K562 (cell line): Measurements from ENCODE around the gene FGG. TPM values are rescaled to one million over a fixed set of nuclear protein-coding genes. Genes with fewer than 3 reads are reported as not detected.

ENCODE experiments used
- ATAC-seq: fragments of 200-7000 bp; cut with Tn5 transposase; 3 replicates; pipeline ENCODE4 v1.9.1; 2020; ENCODE audit warnings: moderate library complexity
- BruUV-seq: library from RNA; stranded (reverse); fragments of 400-500 nt; replicated peaks from 2 replicates; lab custom pipeline; 2021; lab: Mats Ljungman, UMichigan
- CTCF ChIA-PET: fragments of 300-600 bp; formaldehyde crosslinking; extraction: SDS; loops from one replicate; lab custom pipeline; 2021; ENCODE audit warnings: low intra/inter-chr PET ratio; lab: Yijun Ruan, JAX
- POLR2A ChIA-PET: fragments of 300-600, 350-650 bp; sonication (Branson Sonifier 250); formaldehyde crosslinking; extraction: SDS; loops from one replicate; lab custom pipeline; 2021; ENCODE audit warnings: antibody characterized with exemption, inconsistent platforms; lab: Yijun Ruan, JAX
- DNase-seq, 4 experiments: peaks; one replicate each; pipeline versions ENCODE4 v3.0.0 to v3.0.0-alpha.2; 2011 to 2018; ENCODE audit warnings: low spot score in 3 of 4, mixed read lengths in 3 of 4; ENCODE audit errors: extremely low read depth in 1 of 4
- FAIRE-seq: peaks from 2 replicates; lab custom pipeline; 2011; peaks lifted over from hg19 to GRCh38; lab: Jason Lieb, UNC
- H2AFZ ChIP-seq: 2 replicates; pipeline ENCODE4 v1.6.0; 2011; ENCODE audit warnings: low read depth, low read length, control low read depth, inconsistent platforms
- H3K27ac ChIP-seq: fragments of 200-600 bp; 3 replicates; pipeline ENCODE4 v1.8.0; 2011; ENCODE audit warnings: low read depth, mild to moderate bottlenecking, control low read depth, inconsistent platforms, low read length, moderate library complexity, mixed read lengths; ENCODE audit errors: extremely low read depth
- H3K27me3 ChIP-seq, 2 experiments: fragments of 300-600 bp in 1 of 2; 2 replicates in 1 of 2; 3 replicates in 1 of 2; pipeline versions ENCODE4 v1.6.0 to v1.8.0; 2011; ENCODE audit warnings: inconsistent platforms in 2 of 2, low read length in 2 of 2, mild to moderate bottlenecking in 1 of 2, mixed read lengths in 1 of 2, moderate library complexity in 1 of 2; ENCODE audit not compliant: control insufficient read depth in 2 of 2, insufficient read depth in 2 of 2
- H3K36me3 ChIP-seq: fragments of 300-600 bp; 3 replicates; pipeline ENCODE4 v1.8.0; 2011; ENCODE audit warnings: mild to moderate bottlenecking, low read length, inconsistent platforms; ENCODE audit not compliant: control insufficient read depth, insufficient read depth
- H3K4me1 ChIP-seq, 2 experiments: fragments of 200-600 bp in 1 of 2; replicated peaks in 1 of 2; 2 replicates in 1 of 2; 3 replicates in 1 of 2; pipeline versions ENCODE4 v1.5.1 to v1.8.0; 2011; ENCODE audit warnings: inconsistent platforms in 2 of 2, low read length in 2 of 2, mild to moderate bottlenecking in 1 of 2, mixed read lengths in 1 of 2, moderate library complexity in 1 of 2; ENCODE audit not compliant: control insufficient read depth in 2 of 2, insufficient read depth in 2 of 2
- H3K4me2 ChIP-seq: 2 replicates; pipeline ENCODE4 v1.6.1; 2011; ENCODE audit warnings: low read length, control low read depth, inconsistent platforms, mixed read lengths; ENCODE audit not compliant: insufficient read depth
- H3K4me3 ChIP-seq: fragments of 200-600 bp; sonication (generic), shearing (Covaris generic); 2 replicates; pipeline ENCODE4 v1.5.1; 2016; ENCODE audit warnings: control low read depth, inconsistent platforms
- H3K79me2 ChIP-seq: fragments of 200-600 bp; 3 replicates; pipeline ENCODE4 v1.8.0; 2011; ENCODE audit warnings: low read length, inconsistent platforms; ENCODE audit not compliant: control insufficient read depth, insufficient read depth
- H3K9ac ChIP-seq, 2 experiments: 2 replicates each; pipeline versions ENCODE4 v1.6.0 to v1.6.1; 2011; ENCODE audit warnings: low read depth in 2 of 2, low read length in 2 of 2, control low read depth in 1 of 2, inconsistent platforms in 1 of 2, mild to moderate bottlenecking in 1 of 2, mixed read lengths in 1 of 2; ENCODE audit not compliant: insufficient read depth in 1 of 2
- H3K9me1 ChIP-seq: one replicate; pipeline ENCODE4 v1.6.0; 2011; ENCODE audit warnings: inconsistent platforms, mild to moderate bottlenecking, low read length, moderate library complexity; ENCODE audit not compliant: control insufficient read depth, insufficient read depth
- H3K9me3 ChIP-seq: replicated peaks from 2 replicates; pipeline ENCODE4 v1.5.1; 2011; ENCODE audit warnings: low read depth, low read length, inconsistent platforms; ENCODE audit not compliant: control insufficient read depth, insufficient read depth
- H4K20me1 ChIP-seq: replicated peaks from 2 replicates; pipeline ENCODE4 v1.6.1; 2011; ENCODE audit warnings: low read length, inconsistent platforms, mixed read lengths; ENCODE audit not compliant: control insufficient read depth, insufficient read depth
- BRD9 ChIP-seq: fragments of 450-650 bp; IDR thresholded peaks from 2 replicates; pipeline ENCODE4 v1.6.1; 2018; ENCODE audit warnings: low read depth; ENCODE audit not compliant: partially characterized antibody
- CCAR2 ChIP-seq: fragments of 200-400 bp; formaldehyde crosslinking; IDR thresholded peaks from 2 replicates; pipeline ENCODE4 v1.6.1; 2017; ENCODE audit warnings: mild to moderate bottlenecking, low read depth, low read length
- FOXJ2 ChIP-seq: fragments of 200-800 bp; sonication (Bioruptor generic); IDR thresholded peaks from 2 replicates; pipeline ENCODE4 v1.6.1; 2016; ENCODE audit warnings: missing genetic modification characterization, missing compliant biosample characterization
- MTA1 ChIP-seq: fragments of 450-650 bp; IDR thresholded peaks from 2 replicates; pipeline ENCODE4 v1.6.1; 2017; ENCODE audit warnings: borderline replicate concordance
- MTF1 ChIP-seq: fragments of 250-450 bp; sonication (Bioruptor Pico); IDR thresholded peaks from 2 replicates; pipeline ENCODE4 v1.9.0; 2021; ENCODE audit warnings: moderate library complexity, mild to moderate bottlenecking, inconsistent platforms, borderline replicate concordance
- NCOA2 ChIP-seq, 2 experiments: fragments of 450-650 bp; IDR thresholded peaks; 2 replicates each; pipeline ENCODE4 v1.6.1; 2018; ENCODE audit warnings: mild to moderate bottlenecking in 2 of 2, moderate library complexity in 1 of 2; ENCODE audit not compliant: partially characterized antibody in 2 of 2
- NR0B1 ChIP-seq: fragments of 450-650 bp; IDR thresholded peaks from one replicate; pipeline ENCODE4 v1.6.1; 2018; ENCODE audit warnings: mild to moderate bottlenecking, moderate library complexity; ENCODE audit not compliant: partially characterized antibody
- POLR2AphosphoS2 ChIP-seq: IDR thresholded peaks from 2 replicates; pipeline ENCODE4 v1.6.1; 2012; ENCODE audit warnings: low read length, improper control_type of control experiment
- RBM25 ChIP-seq: fragments of 200-400 bp; formaldehyde crosslinking; IDR thresholded peaks from 2 replicates; pipeline ENCODE4 v1.6.1; 2018; ENCODE audit warnings: low read length, low read depth, moderate library complexity; ENCODE audit not compliant: severe bottlenecking
- RBM34 ChIP-seq: fragments of 200-400 bp; formaldehyde crosslinking; IDR thresholded peaks from 2 replicates; pipeline ENCODE4 v1.6.1; 2018; ENCODE audit warnings: low read length, borderline replicate concordance; ENCODE audit not compliant: insufficient read depth
- SOX6 ChIP-seq: fragments of 450-650 bp; IDR thresholded peaks from 2 replicates; pipeline ENCODE4 v1.6.1; 2014; ENCODE audit warnings: mild to moderate bottlenecking
- TBP ChIP-seq: optimal IDR thresholded peaks from 2 replicates; pipeline ENCODE3; 2011; ENCODE audit warnings: low read depth, low read length, improper control_type of control experiment
- THRB ChIP-seq: fragments of 450-650 bp; formaldehyde crosslinking; conservative IDR thresholded peaks from 2 replicates; pipeline ENCODE4 v1.4.0; 2022; ENCODE audit warnings: mild to moderate bottlenecking, missing genetic modification characterization
- ZBED1 ChIP-seq: IDR thresholded peaks from 2 replicates; pipeline ENCODE4 v1.6.1; 2014
- ZC3H8 ChIP-seq: fragments of 450-650 bp; IDR thresholded peaks from 2 replicates; pipeline ENCODE4 v1.6.1; 2017
- ZNF121 ChIP-seq: sonication (generic); formaldehyde crosslinking; conservative IDR thresholded peaks from 2 replicates; pipeline ENCODE4 v1.8.0; 2022; ENCODE audit warnings: missing genetic modification reagents
- ZNF253 ChIP-seq: fragments of 250-450 bp; sonication (Bioruptor Pico); conservative IDR thresholded peaks from 2 replicates; pipeline ENCODE4 v1.6.1; 2021; ENCODE audit warnings: mild to moderate bottlenecking
- ZNF77 ChIP-seq: fragments of 250-450 bp; sonication (Bioruptor Pico); IDR thresholded peaks from 2 replicates; pipeline ENCODE4 v1.5.0; 2020
- WGBS: fragments of 100-300 bp; shearing (Covaris generic); methylation state at CpG from one replicate; pipeline ENCODE4 v1.1.6; 2016; ENCODE audit warnings: low coverage, mixed read lengths; ENCODE audit not compliant: insufficient coverage; ENCODE audit errors: missing lambda C conversion rate; 5-methylcytosine and 5-hydroxymethylcytosine counted together
- in situ Hi-C: fragments of 300-500 bp; cut with MboI; formaldehyde crosslinking; loops from 4 replicates; pipeline ENCODE4 v1.15.0; 2018; ENCODE audit warnings: inconsistent platforms, mixed read lengths
- intact Hi-C: fragments of 100-400 bp; cut with micrococcal nuclease; formaldehyde crosslinking; loops from 2 replicates; pipeline ENCODE4 v1.14.2; 2022
- polyA plus RNA-seq, 8 experiments: library from polyadenylated mRNA; depleted of rRNA in 4 of 8; stranded (reverse) in 5 of 8; unstranded in 3 of 8; fragments of >200 nt; fragmentation: Nextera tagmentation in 2 of 8; fragmentation: Illumina TruSeq in 1 of 8; extraction: Ambion mirVana in 2 of 8; extraction: Trizol in 1 of 8; gene quantifications; 2 replicates each; pipeline versions ENCODE4 v1.2.1 to v1.2.3, GENCODE V29; 2011 to 2014; ENCODE audit warnings: inconsistent platforms in 1 of 8, missing spikeins in 1 of 8
- total RNA-seq, 7 experiments: library from RNA; depleted of rRNA in 6 of 7; stranded (reverse); fragments of >200 nt in 6 of 7; fragmentation: Illumina TruSeq in 2 of 7; extraction: Trizol in 2 of 7; gene quantifications; 2 replicates each; pipeline versions ENCODE4 v1.2.1 to v1.2.3, GENCODE V29; 2011 to 2021; ENCODE audit warnings: low replicate concordance in 1 of 7
- TF ChIP-seq, protein P1 (sequence below): IDR thresholded peaks from 3 replicates; pipeline ENCODE4 v1.6.1; 2011; ENCODE audit warnings: borderline replicate concordance, mild to moderate bottlenecking; ENCODE audit not compliant: insufficient read length, insufficient read depth
- TF ChIP-seq, protein P2 (sequence below): fragments of 250-450 bp; sonication (Bioruptor Pico); IDR thresholded peaks from 2 replicates; pipeline ENCODE4 v1.8.0; 2021; ENCODE audit warnings: borderline replicate concordance, mild to moderate bottlenecking, moderate library complexity; ENCODE audit not compliant: poor library complexity, severe bottlenecking

FGG gene
- total and polyA plus RNA-seq, 9 of the 15 experiments (the other 6 are each of a cell fraction or from before 2014, with no cell fraction given) = 0.08 to 2.2 (median 0.33) TPM; not detected in 2

DNA sequence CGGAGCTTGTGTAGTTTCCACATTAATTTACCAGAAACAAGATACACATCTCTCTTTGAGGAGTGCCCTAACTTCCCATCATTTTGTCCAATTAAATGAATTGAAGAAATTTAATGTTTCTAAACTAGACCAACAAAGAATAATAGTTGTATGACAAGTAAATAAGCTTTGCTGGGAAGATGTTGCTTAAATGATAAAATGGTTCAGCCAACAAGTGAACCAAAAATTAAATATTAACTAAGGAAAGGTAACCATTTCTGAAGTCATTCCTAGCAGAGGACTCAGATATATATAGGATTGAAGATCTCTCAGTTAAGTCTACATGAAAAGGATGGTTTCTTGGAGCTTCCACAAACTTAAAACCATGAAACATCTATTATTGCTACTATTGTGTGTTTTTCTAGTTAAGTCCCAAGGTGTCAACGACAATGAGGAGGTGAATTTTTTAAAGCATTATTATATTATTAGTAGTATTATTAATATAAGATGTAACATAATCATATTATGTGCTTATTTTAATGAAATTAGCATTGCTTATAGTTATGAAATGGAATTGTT is 49.7 kb downstream of the FGG start, which contains the start of gene FGB:
FGB (plus strand) TSS at position 315 of the 558 bp plus-strand sequence; CDS start at position 323, 8 bp downstream.
- no peaks in the 10 kb centered on the region for H3K9me3 ChIP-seq
- no peak within 1 kb of the TSS for H2AFZ ChIP-seq
- H3K36me3 ChIP-seq = no peaks in the 10 kb centered on the region
- H3K27me3 ChIP-seq = no peaks in the 10 kb centered on the region; a peak in 1 of 5 replicates
- no peak for FAIRE-seq
- peaks cover 0 to 4% of the 10 kb centered on the region in 2 experiments; a peak in 1 of 5 replicates for H3K4me1 ChIP-seq
- intact Hi-C loops (no loop called here), in situ Hi-C loops (no loop called here)
- POLR2A ChIA-PET = no interaction called here
- no peak for ATAC-seq
- TF ChIP-seq, protein P1, sequence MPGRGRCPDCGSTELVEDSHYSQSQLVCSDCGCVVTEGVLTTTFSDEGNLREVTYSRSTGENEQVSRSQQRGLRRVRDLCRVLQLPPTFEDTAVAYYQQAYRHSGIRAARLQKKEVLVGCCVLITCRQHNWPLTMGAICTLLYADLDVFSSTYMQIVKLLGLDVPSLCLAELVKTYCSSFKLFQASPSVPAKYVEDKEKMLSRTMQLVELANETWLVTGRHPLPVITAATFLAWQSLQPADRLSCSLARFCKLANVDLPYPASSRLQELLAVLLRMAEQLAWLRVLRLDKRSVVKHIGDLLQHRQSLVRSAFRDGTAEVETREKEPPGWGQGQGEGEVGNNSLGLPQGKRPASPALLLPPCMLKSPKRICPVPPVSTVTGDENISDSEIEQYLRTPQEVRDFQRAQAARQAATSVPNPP = no peak
- TF ChIP-seq CCAR2 = no peak
- no peak for TF ChIP-seq ZBED1
- TF ChIP-seq RBM25 = no peak
- no peak for TF ChIP-seq POLR2AphosphoS2
- no peak for TF ChIP-seq MTA1
- TF ChIP-seq SOX6 = no peak
- no peak for TF ChIP-seq TBP
- no peak for TF ChIP-seq FOXJ2 (tag)
- no peak for TF ChIP-seq MTF1
- no peak for TF ChIP-seq RBM34
- TF ChIP-seq, protein P2, sequence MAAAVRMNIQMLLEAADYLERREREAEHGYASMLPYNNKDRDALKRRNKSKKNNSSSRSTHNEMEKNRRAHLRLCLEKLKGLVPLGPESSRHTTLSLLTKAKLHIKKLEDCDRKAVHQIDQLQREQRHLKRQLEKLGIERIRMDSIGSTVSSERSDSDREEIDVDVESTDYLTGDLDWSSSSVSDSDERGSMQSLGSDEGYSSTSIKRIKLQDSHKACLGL (CRISPR knock-in tag) = no peak
- no peak for TF ChIP-seq ZNF77 (CRISPR knock-in tag)
- no peak for TF ChIP-seq ZNF253
- no peak for TF ChIP-seq THRB (CRISPR knock-in tag)
- no peak for TF ChIP-seq BRD9
- no peak for TF ChIP-seq ZC3H8
- TF ChIP-seq NR0B1 = no peak
- no peak for TF ChIP-seq ZNF121 (CRISPR knock-in tag)
- TF ChIP-seq NCOA2 (IDR thresholded peaks at IDR 0.05; ENCODE audit: partially characterized antibody in 2 of 2) = no peak
- BruUV-seq = no TSS peak
- DNase-seq = no peak
- H3K9ac ChIP-seq = no peak within 1 kb of the TSS
- no peaks in the 10 kb centered on the region for H3K9me1 ChIP-seq
- 5% methylated on average over 2 of the region's 2 CpGs for WGBS
- CTCF ChIA-PET = interaction anchor here (0.7 kb wide), 1 partner anchor 9 kb away, joined by 3 read pairs; no protein-coding TSS in a partner anchor
- H3K79me2 ChIP-seq = no peaks in the 10 kb centered on the region
- H3K4me3 ChIP-seq = no peak within 1 kb of the TSS
- no peak within 1 kb of the TSS for H3K27ac ChIP-seq
- H3K4me2 ChIP-seq = no peak within 1 kb of the TSS
- no peaks in the 10 kb centered on the region for H4K20me1 ChIP-seq
